ENCODE measurements around the gene ASIC4. TPM values are rescaled to one million over a fixed set of nuclear protein-coding genes. Genes with fewer than 3 reads are reported as not detected.

Gene ASIC4
- total RNA-seq, 3 donors from 2014 or later (not counting 1 experiment from before 2014, with no cell fraction given), result 0.12 to 0.20 TPM; not detected in 1

GRCh38 chr2:219467736-219468075, 46.6 kb upstream of the ASIC4 start:
- no peaks in the 10 kb centered on the region for H3K4me1 ChIP-seq (ENCODE audit: control insufficient read depth, insufficient read depth, low read length)
- DNase-seq (no peak), ATAC-seq (no peak)
- no peaks in the 10 kb centered on the region for H3K36me3 ChIP-seq (ENCODE audit: control insufficient read depth, insufficient read depth, low read length)
- WGBS (ENCODE audit: insufficient coverage), result 80% methylated on average over 2 of the region's 2 CpGs
- H3K4me1 Mint-ChIP-seq, result no peaks in the 10 kb centered on the region
- no peak for TF ChIP-seq CTCF (IDR thresholded peaks at IDR 0.05)
- no peak overlapping the region for H3K4me3 ChIP-seq (ENCODE audit: low read length)
- H3K36me3 Mint-ChIP-seq, result no peaks in the 10 kb centered on the region
- peaks cover 0 to 3% of the 10 kb centered on the region in 2 donors for H3K27me3 Mint-ChIP-seq (ENCODE audit: low read depth in 2 of 2)
- no peak overlapping the region for H3K4me3 Mint-ChIP-seq
- H3K27ac Mint-ChIP-seq, result no peak overlapping the region
- intact Hi-C loops (cut with micrococcal nuclease), result no loop called here
- no peaks in the 10 kb centered on the region for H3K9me3 ChIP-seq (ENCODE audit: control insufficient read depth, insufficient read depth, low read length)
- no peak overlapping the region for H3K27ac ChIP-seq (ENCODE audit: low read length)
- no peaks in the 10 kb centered on the region for H3K27me3 ChIP-seq (ENCODE audit: control insufficient read depth, insufficient read depth, low read length)
- H3K9me3 Mint-ChIP-seq, result no peaks in the 10 kb centered on the region

DNA sequence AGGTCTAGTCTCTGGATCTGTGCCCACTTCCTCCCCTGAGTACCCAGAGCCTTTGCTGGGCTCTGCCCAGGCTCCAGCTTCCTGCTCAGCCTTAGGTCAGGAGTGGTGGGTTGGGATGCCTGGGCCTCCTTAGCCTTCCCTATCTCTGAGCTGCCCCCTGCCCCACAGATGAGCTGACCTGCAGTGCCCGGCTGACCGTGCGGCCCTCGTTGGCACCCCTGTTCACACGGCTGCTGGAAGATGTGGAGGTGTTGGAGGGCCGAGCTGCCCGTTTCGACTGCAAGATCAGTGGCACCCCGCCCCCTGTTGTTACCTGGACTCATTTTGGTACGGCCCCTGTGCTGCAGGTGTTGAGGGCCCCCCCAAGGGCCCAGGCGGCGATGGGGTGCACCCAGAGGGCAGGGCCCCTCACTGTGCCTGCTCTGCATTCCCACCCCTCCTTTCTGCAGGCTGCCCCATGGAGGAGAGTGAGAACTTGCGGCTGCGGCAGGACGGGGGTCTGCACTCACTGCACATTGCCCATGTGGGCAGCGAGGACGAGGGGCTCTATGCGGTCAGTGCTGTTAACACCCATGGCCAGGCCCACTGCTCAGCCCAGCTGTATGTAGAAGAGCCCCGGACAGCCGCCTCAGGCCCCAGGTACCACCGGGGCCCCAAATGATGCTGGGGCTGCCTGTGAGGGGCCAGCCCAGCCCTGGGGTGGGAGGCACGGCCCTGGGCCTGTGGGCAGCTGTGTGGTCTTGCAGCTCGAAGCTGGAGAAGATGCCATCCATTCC, 45.7 kb upstream of the ASIC4 start:
- H3K9me3 ChIP-seq (ENCODE audit: control insufficient read depth, insufficient read depth, low read length), result no peaks in the 10 kb centered on the region
- Mint-ChIP-seq H3K27me3 (ENCODE audit: low read depth in 2 of 2) (peaks cover 0 to 3% of the 10 kb centered on the region in 2 donors), H3K27ac (no peak overlapping the region), H3K9me3 (no peaks in the 10 kb centered on the region), H3K4me3 (no peak overlapping the region), H3K4me1 (no peaks in the 10 kb centered on the region), H3K36me3 (no peaks in the 10 kb centered on the region)
- WGBS (ENCODE audit: insufficient coverage), result 91% methylated on average over 23 of the region's 23 CpGs
- no peak for TF ChIP-seq CTCF (IDR thresholded peaks at IDR 0.05)
- H3K4me3 ChIP-seq (ENCODE audit: low read length), result no peak overlapping the region
- no peaks in the 10 kb centered on the region for H3K36me3 ChIP-seq (ENCODE audit: control insufficient read depth, insufficient read depth, low read length)
- H3K27ac ChIP-seq (ENCODE audit: low read length), result no peak overlapping the region
- intact Hi-C loops (cut with micrococcal nuclease), result no loop called here
- H3K4me1 ChIP-seq (ENCODE audit: control insufficient read depth, insufficient read depth, low read length), result no peaks in the 10 kb centered on the region
- H3K27me3 ChIP-seq (ENCODE audit: control insufficient read depth, insufficient read depth, low read length), result no peaks in the 10 kb centered on the region
- ATAC-seq (no peak), DNase-seq (no peak)

- no peak for DNase-seq
- Mint-ChIP-seq H3K4me3 (no peak overlapping the region), H3K27me3 (ENCODE audit: low read depth in 2 of 2) (peaks cover 0 to 3% of the 10 kb centered on the region in 2 donors), H3K36me3 (no peaks in the 10 kb centered on the region), H3K27ac (no peak overlapping the region), H3K4me1 (no peaks in the 10 kb centered on the region), H3K9me3 (no peaks in the 10 kb centered on the region)
- no peak for TF ChIP-seq CTCF (IDR thresholded peaks at IDR 0.05)
- no peaks in the 10 kb centered on the region for H3K4me1 ChIP-seq (ENCODE audit: control insufficient read depth, insufficient read depth, low read length)
- intact Hi-C loops (cut with micrococcal nuclease), result no loop called here
- no peaks in the 10 kb centered on the region for H3K9me3 ChIP-seq (ENCODE audit: control insufficient read depth, insufficient read depth, low read length)
- H3K4me3 ChIP-seq (ENCODE audit: low read length), result no peak overlapping the region
- no peak for ATAC-seq
- 86% methylated on average over 16 of the region's 16 CpGs for WGBS (ENCODE audit: insufficient coverage)
- no peaks in the 10 kb centered on the region for H3K27me3 ChIP-seq (ENCODE audit: control insufficient read depth, insufficient read depth, low read length)
- H3K27ac ChIP-seq (ENCODE audit: low read length), result no peak overlapping the region
- H3K36me3 ChIP-seq (ENCODE audit: control insufficient read depth, insufficient read depth, low read length), result no peaks in the 10 kb centered on the region
Measured at GRCh38 chr2:219469186-219469724, 45.0 kb upstream of the ASIC4 start.
